GM19193 (cell line): Measurements from ENCODE around the gene WDR70.

Experiments
- POLR2A ChIP-seq: IDR thresholded peaks from 4 replicates; pipeline ENCODE4 v1.6.1; 2011; ENCODE audit not compliant: insufficient read depth, insufficient read length; ENCODE audit errors: extremely low read depth

Gene WDR70

GRCh38 chr5:37514946-37515345 is 135.8 kb downstream of the WDR70 start:
- TF ChIP-seq POLR2A: no peak

DNA sequence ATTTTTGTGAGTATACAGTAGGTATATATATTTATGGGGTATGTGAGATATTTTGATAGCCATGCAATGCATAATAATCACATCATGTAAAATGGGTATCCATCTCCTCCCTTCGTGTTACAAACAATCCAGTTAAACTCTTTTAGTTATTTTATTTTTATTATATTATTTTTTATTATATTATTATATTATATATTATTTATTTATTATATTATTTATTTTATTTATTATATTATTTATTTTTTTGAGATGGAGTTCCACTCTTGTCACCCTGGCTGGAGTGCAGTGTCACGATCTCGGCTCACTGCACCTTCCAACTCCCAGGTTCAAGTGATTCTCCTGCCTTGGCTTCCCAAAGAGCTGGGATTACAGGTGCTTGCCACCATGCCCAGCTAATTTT is 138.6 kb downstream of the WDR70 start:
- TF ChIP-seq POLR2A: no peak

DNA sequence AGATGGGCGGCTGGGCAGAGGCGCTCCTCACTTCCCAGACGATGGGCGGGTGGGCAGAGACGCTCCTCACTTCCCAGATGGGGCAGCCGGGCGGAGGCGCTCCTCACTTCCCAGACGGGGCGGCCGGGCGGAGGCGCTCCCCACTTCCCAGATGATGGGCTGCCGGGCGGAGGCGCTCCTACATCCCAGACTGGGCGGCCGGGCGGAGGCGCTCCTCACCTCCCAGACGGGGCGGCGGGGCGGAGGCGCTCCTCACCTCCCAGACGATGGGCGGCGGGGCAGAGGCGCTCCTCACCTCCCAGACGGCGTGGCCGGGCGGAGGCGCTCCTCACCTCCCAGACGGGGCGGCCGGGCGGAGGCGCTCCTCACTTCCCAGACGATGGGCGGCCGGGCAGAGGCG is 140.2 kb downstream of the WDR70 start:
- TF ChIP-seq POLR2A: no peak

DNA sequence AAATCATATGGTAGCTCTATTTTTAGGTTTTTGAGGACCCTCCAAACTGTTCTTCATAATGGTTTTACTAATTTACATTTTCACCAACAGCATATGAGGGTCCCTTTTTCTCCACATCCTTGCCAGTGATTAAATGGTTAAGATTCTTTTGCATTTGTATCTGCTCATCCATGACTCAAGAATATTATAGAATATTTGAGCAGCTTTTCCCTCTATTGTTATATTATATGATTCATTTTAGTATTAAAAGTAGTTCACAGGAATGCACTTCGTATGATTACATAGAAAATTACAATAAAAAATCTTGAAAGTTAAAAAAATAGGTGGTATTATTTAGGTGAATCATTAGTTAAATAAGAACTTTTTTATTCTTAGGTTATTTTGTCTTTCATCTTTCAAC is 140.7 kb downstream of the WDR70 start:
- no peak for TF ChIP-seq POLR2A

DNA sequence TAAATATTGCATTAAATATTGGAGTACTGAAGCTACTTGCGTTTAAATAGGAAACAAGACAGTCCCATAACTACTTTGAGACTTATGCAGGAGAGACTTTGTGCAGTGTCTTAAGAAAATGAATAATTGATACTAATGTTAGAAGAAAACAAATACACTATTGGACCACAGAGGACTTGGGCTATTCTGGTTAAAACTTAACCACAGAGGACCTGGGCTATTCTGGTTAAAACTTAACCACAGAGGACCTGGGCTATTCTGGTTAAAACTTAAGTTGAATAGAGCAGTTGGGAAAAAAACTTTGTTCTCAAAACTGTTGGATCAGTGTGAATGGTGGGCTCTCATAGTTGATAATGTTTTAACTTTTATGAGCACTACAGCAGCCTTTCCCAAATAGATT is 141.7 kb downstream of the WDR70 start:
- no peak for TF ChIP-seq POLR2A

DNA sequence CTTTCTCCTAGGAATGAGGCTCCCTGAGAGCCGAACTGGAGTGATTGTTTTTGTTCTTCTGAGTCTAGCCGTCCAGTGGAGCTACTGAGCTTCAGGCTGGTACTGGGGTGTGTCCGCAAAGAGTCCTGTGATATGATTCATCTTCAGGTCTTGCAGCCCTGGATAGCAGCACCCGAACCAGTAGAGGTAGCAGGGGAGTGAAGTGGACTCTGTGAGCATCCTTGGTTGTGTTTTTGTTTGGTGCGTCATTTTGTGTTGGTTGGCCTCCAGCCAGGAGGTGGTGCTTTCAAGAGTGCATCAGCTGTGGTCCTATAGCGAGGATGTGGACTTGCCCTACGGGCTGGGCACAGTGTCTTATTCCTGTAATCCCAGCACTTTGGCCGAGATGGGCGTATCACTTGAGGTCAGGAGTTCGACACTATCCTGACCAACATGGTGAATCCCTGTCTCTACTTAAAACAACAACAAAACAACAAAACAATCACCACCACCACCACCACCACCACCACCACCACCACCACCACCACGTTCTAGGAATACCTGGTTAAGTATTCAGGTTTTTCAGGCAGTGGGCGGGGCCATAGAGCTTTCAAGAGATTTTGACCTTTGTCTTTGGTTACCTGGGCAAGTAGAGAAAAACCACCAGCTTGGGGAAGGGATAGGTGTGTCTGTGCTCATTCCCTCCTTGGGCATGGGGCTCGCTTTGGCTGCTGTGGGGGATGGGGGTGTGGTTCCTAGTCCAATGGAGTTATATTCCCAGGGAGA is 154.0 kb downstream of the WDR70 start:
- TF ChIP-seq POLR2A: no peak

DNA sequence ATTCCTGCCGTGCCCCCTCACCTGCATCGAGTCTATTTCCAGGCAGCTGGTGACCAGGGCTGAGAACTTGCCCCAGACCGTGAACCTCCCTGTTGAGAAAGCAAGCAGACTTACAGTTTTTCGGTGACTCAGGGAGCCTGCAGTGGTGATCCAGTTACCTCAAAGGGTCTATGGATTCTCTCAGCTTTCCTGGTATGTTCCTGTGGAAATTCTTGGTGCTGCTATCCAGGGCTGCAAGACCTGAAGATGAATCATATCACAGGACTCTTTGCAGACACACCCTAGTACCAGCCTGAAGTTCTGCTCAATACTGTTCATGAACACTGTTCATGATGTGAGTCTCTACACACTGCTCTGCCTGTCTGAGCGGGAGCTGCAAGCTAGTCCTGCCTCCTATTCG is 154.7 kb downstream of the WDR70 start:
- TF ChIP-seq POLR2A: no peak

- TF ChIP-seq POLR2A: no peak
Observed at GRCh38 chr5:37539459-37539858, 160.3 kb downstream of the WDR70 start.

DNA sequence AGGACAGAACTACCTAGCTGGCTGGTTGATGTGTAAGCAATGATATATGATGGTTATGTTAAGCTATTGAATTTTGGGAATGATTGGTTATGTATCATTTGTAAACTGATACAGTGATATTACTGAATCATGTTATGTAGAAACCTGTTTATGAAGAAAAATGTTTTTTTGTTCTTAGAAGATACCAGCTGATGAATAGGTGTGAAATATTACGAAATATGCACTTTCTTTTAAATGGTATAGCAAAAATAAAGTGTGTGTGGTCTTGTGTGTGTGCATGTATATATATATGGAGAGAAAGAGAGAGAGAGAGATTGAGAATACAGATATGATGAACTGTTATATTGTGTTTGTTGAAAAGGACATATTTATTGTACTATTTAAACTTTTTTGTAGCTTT is 164.1 kb downstream of the WDR70 start:
- TF ChIP-seq POLR2A: no peak

GRCh38 chr5:37549411-37549810 is 170.3 kb downstream of the WDR70 start:
- no peak for TF ChIP-seq POLR2A

DNA sequence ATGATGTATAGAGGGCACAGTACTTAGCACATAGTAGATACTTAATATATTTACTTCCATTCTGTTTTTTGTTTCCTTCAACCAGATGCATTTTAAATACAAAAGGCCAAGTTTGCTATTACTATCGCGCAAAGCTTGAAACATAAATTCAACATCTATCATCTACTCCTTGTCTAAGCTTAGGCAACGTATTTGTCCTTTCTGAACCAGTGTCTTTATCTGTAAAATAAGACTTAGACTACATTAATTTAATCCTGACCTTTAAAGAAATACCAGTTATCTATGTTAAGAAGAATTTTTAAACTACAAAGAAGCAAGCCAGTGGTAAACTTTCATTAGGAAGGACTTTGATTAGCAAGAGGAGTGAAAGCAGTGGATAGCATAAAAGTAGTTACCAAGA is 173.0 kb downstream of the WDR70 start:
- TF ChIP-seq POLR2A: no peak

- TF ChIP-seq POLR2A: no peak
Observed at GRCh38 chr5:37552770-37553719, 173.9 kb downstream of the WDR70 start.

- no peak for TF ChIP-seq POLR2A
Observed at GRCh38 chr5:37553720-37554404, 174.7 kb downstream of the WDR70 start.

- TF ChIP-seq POLR2A: no peak
Observed at GRCh38 chr5:37554405-37554739, 175.3 kb downstream of the WDR70 start.

DNA sequence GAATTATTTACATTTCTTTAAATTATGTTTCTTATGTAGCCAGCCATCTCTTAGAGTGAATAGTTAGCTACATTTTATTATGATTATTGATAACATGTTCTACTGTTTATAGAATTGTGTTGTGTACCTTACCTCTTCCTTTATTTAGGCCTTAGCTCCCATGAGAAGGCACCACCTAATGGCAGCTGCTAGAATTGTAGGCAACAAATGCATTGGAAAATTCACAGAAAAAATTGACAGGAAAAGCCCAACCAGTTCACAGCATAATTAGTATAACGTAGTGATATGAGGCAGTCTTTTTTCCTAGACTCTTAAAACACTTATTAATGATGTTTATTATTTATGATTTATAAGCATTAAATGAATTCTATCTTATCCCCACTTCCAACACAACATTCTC is 175.8 kb downstream of the WDR70 start:
- TF ChIP-seq POLR2A: no peak
